GM18505 (cell line): ENCODE results near the gene LGR6.
"Not testable (repeated sequence)": the region's sequence is repeated elsewhere in the genome, so short reads cannot be mapped to it uniquely, and the experiment has no call there.

Experiments used
- ATAC-seq: cut with Tn5 transposase; IDR thresholded peaks from one replicate; pipeline ENCODE4 v1.9.1; 2021; ENCODE audit not compliant: unreplicated experiment
- POLR2A ChIP-seq: IDR thresholded peaks from 4 replicates; pipeline ENCODE4 v1.6.1; 2011; ENCODE audit warnings: borderline replicate concordance; ENCODE audit not compliant: insufficient read depth, insufficient read length; ENCODE audit errors: extremely low read depth

Gene LGR6

DNA sequence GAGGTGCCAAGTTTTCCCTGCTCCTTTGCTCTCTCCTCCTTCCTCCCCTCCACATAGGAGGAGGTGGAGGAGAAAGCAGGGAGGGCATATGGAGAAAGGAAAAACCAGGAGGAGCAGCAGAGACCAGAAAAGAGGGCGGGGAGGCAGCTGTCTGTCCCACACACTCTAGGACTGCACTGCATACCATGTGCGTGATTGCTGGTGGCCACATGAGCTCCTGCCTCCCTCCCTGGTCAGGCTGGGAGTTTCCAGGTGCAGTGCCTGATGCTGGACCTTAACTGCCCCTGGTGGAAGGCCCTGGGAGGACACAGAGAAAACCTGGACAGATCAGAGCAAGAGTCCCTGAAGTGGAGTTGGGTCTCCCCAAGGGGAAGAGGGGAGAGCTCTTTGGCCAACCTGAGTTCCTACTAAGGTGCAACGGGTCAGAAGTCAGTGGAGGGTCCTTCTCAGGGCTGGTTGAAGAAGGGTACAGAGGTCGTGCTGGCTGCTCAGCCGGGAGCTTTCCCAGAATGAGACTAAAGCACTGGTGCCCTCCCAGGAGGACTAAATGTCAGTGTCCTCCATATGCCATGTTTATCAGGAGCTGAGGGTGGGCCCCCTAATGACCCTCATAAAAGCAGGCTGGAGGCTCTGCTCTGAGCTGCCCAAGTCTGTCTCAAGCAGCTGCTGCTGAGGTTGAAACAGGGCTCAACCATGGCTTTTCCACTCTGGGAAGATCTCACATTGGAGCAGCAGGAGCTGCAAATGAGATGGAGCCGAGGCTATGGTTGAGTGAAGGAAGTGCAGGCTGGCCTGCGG lies 3.5 kb upstream of the LGR6 start:
- no peak for TF ChIP-seq POLR2A
- ATAC-seq, result no peak

DNA sequence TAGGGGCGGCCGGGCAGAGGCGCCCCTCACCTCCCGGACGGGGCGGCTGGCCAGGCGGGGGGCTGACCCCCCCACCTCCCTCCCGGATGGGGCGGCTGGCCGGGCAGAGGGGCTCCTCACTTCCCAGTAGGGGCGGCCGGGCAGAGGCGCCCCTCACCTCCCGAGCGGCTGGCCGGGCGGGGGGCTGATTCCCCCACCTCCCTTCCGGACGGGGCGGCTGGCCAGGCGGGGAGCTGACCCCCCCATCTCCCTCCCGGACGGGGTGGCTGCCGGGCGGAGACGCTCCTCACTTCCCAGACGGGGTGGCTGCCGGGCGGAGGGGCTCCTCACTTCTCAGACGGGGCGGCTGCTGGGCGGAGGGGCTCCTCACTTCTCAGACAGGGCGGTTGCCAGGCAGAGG lies 2.2 kb upstream of the LGR6 start:
- not testable (repeated sequence) for ATAC-seq

DNA sequence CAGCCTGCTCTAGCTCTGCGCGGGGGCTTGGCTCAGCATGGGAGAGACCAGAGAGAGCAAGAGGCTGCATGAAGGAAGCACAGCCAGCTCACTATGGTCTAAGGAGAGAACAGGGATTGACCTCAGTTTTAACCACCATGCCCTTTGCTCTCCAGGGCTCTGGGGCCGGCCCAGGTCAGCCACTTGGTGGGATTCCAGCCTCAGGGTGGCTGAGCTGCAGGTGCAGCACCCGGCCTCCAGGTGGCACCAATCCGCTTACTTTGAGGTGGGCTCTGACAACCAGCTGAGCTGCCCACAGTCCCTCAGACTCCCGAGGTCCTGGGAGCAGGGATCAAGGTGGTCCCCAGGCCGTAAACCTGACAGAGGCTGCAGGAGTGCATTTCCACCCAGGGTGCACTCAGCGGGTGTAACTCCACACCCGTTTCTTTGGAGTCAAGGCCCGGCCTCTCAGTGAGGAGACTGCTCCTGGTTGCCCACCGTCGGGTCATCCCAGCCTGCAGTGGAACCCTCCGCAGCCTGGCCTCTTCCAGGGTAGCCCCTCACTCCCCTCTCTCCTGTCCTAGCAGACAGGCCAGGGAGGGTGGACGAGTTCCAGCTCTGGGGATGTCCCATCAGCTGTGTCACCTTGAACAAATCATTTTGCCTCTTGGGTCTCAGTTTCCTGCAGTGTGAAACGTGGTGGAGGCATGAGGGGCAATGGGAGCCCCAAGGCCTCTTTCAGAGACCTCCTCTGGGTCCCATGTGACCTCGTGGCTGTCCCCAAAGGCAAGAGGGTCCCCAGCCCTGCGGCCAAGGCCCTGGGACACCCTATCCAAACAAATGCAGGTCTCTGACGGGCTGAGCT lies 607 bp upstream of the LGR6 start:
- no peak for ATAC-seq
- TF ChIP-seq POLR2A, result no peak

DNA sequence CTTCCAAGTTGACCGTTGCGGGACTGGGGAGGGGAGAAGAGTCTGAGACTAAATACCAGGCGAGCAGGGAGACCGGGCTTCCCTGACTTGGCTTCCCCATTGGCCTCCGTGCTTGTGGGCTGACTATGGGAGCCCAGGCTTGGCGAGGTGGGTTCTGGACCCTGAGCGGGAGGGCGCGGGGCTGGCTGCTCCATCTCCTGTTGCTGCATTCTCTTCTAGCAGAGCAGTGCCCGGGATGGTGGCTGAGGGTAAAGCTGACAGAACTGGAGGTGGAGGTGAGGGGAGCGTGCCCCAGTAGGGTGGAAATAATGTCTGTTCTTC lies 689 bp downstream of the LGR6 start:
- no peak for ATAC-seq
- no peak for TF ChIP-seq POLR2A

DNA sequence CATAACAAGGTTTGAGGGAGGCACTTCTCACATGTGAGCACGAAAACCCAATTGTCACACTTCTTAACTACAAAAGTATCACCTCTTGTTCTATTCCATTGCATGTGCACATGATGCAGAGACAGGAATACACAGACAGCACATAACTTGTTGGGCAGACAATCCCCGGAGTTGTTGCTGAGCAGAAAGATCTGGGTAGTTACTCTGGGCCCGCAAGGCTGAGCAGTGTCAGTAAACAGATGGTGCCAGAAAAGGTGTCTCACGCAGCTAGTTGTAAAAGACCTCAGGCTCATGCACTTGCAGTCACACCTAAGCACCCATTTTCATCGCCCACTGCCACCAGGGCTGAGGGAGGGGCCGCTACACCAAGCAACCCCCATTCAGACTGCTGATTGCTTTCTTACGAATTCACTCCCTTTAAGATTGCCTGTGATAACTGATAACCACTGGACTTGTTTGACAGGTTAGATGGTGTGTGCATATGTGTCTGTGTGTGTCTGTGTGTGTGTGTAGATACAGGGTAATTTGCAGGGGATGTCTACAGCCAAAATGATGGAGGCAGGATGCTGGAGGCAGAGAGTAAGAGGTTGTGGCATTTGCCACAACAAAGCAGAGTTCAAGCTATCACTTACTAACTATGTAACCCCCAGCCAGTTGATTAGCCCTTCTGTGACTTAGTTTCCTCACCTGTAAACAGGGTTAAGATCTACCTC lies 4.2 kb downstream of the LGR6 start:
- ATAC-seq, result no peak
- TF ChIP-seq POLR2A, result no peak

DNA sequence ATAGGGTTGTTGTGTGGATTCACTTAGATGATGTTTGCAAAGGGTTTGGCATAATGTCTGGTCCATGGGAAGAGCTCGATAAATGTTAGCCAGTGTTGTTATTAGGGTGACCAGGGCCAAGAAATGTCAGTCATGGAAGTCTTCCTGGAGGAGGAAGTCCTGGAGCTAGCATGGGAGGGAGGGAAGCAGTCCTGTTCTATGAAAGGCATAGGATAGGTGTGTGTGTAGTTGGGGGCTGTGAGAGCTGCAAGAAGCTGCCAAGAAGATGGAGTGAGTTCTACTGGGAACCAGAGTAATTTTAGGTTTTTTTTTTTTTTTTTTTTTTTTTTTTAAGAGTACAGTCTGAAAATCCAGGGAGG lies 4.7 kb downstream of the LGR6 start:
- TF ChIP-seq POLR2A, result no peak
- ATAC-seq, result no peak

DNA sequence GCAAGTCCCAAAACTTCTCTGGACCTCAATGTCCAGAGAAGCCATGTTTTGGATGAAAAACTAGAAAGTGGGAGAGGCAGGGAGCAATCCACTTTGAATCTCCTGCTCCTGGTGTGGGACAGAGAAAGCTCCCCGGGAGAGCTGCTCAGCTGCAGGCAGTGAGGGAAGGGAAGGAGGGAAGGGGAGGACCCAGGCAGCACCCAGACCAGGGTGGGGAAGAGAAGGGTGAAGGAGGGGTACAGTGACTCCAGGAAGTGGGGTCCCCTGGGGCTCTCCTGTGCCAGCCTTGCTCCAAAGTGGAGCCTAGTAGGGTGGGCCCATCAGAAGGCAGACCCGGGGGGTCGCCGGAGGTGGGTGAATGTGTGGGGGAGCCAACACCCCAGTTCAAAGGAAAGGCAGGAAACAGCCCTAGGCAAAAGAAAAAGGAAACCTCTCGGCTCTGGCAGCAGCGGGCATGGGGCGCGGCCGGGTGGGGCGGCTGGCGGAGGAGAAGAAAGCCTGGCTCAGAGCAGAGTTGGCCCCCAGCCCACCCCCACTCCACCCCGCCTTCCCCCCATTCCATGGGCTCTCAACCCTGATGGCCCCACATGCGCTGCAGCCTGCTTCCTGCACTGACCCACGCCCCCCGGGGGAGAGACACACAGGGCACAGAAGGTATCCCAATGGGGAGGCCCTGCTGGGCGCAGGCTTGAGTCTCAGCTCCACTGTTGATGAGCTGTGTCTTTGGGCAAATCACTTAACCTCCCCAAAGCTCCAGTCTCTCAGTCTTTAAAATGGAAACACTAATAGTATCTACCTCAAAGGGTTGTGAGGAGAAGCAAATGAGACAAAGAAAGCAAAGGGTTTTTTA lies 5.7 kb downstream of the LGR6 start:
- TF ChIP-seq POLR2A, result no peak
- no peak for ATAC-seq

DNA sequence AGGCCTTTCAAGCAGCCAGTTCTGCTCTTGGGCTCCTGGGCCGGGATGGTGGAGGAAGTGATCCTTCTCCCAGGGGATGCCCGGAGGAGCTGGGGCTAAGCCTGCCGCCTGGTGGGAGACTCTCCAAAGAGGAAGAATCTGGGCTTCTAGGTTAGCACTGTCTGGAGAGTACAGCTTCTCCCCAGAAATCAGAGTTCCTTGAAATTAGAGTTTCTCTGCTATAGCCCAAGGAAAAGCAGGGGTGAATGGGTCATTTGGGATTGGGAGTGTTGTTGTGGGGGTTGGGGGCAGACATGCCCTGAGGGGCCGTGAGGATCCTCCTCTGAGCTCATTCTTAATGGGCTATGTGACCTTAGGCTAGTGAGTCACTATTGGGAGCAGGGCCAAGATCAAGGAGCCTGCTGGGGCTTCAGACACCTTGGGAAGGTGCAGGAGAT lies 6.5 kb downstream of the LGR6 start:
- ATAC-seq, result no peak

DNA sequence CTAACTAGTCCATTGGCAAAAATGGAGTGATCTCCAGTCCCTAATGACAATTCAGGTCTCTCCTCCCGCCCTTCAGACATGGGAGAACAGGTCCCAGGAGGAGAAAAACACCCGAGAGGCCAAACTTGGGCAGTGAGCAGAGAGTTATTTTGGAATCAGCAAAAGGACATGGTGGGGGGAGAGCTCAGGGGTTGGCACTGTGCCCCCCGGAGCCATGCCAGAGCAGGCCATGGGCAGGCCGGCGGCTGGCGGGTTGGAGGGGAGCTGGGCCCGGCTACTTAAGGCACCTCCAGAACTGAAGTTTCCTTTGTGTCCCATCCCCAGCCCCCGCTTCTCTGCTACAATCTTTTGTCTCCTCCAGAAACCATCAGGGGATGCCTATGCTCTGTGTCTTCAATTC lies 7.1 kb downstream of the LGR6 start:
- ATAC-seq, result no peak
- TF ChIP-seq POLR2A, result no peak

More for the DNA sequence above, 6.5 kb downstream of the LGR6 start:
- TF ChIP-seq POLR2A, result no peak

DNA sequence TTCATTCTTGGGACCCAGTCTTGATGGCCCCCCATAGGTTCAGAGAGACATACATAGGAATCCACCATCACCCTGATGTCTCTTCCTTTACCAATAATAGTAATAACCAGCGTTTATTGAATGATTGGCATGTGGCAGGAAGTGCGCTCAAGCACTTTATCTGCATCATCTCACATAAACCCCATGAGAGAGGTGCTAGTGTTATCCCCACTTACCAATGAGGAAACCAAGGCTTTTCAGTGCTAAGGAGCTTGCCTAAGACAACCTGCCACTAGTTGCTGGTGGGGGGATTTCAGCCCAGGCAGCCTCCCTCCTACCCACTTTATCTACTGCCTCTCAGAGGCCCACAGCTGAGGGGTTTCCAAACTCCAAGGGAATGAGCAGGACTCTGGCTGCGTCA lies 7.7 kb downstream of the LGR6 start:
- TF ChIP-seq POLR2A, result no peak

DNA sequence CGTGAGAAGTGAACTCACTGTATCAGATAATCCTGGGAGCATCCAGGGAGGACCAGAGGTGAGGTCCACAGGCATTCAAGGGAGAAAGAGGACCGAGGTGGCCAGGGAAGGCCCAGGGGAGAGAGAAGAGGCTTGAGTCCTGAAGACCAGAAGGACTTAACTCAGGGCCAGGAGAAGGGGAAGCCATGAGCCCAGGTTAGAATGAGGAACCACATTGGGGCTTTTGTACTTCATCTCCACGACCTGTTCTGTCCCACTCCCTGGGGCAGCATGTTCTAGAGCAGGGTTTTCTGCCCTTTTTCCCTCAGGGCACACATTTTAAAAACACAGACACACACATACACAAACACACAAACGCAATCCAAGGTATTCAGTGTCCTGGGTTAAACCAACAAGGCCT lies 8.4 kb downstream of the LGR6 start:
- no peak for TF ChIP-seq POLR2A
- ATAC-seq, result no peak

More for the DNA sequence above, 7.7 kb downstream of the LGR6 start:
- ATAC-seq, result no peak

DNA sequence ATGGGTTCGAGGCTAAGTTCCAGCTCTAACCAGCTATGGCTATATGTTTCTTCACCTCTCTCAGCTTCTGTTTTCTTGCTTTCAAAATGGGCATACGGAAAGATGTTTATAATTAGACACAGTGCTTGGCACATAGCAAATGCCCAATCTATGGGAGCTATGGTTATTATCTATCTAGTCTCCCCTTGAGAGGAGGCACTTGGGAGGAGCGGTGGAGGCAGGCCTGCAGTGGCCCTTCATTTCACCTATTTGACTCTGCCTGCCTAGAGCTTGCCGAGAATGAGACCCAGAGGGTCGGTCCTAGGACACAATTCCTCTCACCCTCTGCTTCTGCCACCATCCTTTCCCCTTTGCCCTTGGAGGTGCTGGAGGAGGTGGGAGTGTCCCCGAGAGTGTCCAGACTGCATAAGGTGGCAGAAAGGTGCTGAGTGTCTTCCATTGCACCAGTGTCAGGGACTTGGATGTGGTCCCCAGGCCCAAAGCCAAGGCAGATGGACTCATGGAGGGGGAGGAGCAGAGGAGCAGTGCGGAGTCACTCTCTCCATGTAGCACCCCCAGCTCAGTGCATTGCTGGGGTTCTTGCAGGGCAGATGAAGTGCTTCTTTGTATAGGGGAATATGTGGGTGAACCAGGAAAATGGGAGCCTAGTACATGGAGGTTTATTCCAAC lies 9.0 kb downstream of the LGR6 start:
- TF ChIP-seq POLR2A, result no peak
- no peak for ATAC-seq
